ENCODE data around the gene PPFIA1.

PPFIA1 gene

GRCh38 chr11:70298243-70298915 is 27.9 kb downstream of the PPFIA1 start:
- DNase-seq: no peak

- no peak for DNase-seq
These were observed 29.1 kb downstream of the PPFIA1 start for GRCh38 chr11:70299636-70300035.

- no peak for DNase-seq
These were observed 30.7 kb downstream of the PPFIA1 start for GRCh38 chr11:70301191-70301590.

- DNase-seq: no peak
These were observed 31.4 kb downstream of the PPFIA1 start for GRCh38 chr11:70301721-70302418.

GRCh38 chr11:70302419-70302752 is 31.9 kb downstream of the PPFIA1 start:
- DNase-seq: no peak

- no peak for DNase-seq
These were observed 32.6 kb downstream of the PPFIA1 start for GRCh38 chr11:70303070-70303469.

GRCh38 chr11:70304208-70304603 is 33.7 kb downstream of the PPFIA1 start:
- no peak for DNase-seq

- DNase-seq: no peak
These were observed 35.0 kb downstream of the PPFIA1 start for GRCh38 chr11:70305501-70305900.

- DNase-seq: no peak
These were observed 36.1 kb downstream of the PPFIA1 start for GRCh38 chr11:70306586-70307033.

- no peak for DNase-seq
These were observed 36.7 kb downstream of the PPFIA1 start for GRCh38 chr11:70307176-70307575.

- no peak for DNase-seq
These were observed 41.1 kb downstream of the PPFIA1 start for GRCh38 chr11:70311616-70312015.

GRCh38 chr11:70312401-70313357 is 42.2 kb downstream of the PPFIA1 start:
- DNase-seq: no peak

GRCh38 chr11:70313945-70314344 is 43.5 kb downstream of the PPFIA1 start:
- DNase-seq: no peak

- DNase-seq: no peak
These were observed 44.2 kb downstream of the PPFIA1 start for GRCh38 chr11:70314730-70315129.

- DNase-seq: no peak
These were observed 45.2 kb downstream of the PPFIA1 start for GRCh38 chr11:70315716-70316115.

- no peak for DNase-seq
These were observed 47.3 kb downstream of the PPFIA1 start for GRCh38 chr11:70317581-70318305.

GRCh38 chr11:70319396-70320076 is 49.0 kb downstream of the PPFIA1 start:
- no peak for DNase-seq

GRCh38 chr11:70322666-70323065 is 52.2 kb downstream of the PPFIA1 start:
- no peak for DNase-seq

- no peak for DNase-seq
These were observed 53.3 kb downstream of the PPFIA1 start for GRCh38 chr11:70323806-70324205.

GRCh38 chr11:70324376-70325115 is 54.1 kb downstream of the PPFIA1 start:
- DNase-seq: no peak

- DNase-seq: no peak
These were observed 55.3 kb downstream of the PPFIA1 start for GRCh38 chr11:70325824-70326223.

Measured in NK-92 treated with Interleukin-12 subunit alpha and Interleukin-12 subunit beta, amount 100 ng/mL, for 24 hours (cell line).